Glutamatergic neuron (in vitro differentiated cells): Measurements from ENCODE around the gene PPARD. TPM values are rescaled to one million over a fixed set of nuclear protein-coding genes. Genes with fewer than 3 reads are reported as not detected.
A peak's percentile ranks its signal among the peaks of the same experiment; 100 is the strongest.
"Not testable (repeated sequence)": the region's sequence is repeated elsewhere in the genome, so short reads cannot be mapped to it uniquely, and the experiment has no call there.

Experiments
- DNase-seq: peaks from one replicate; pipeline ENCODE4 v3.0.0; 2022
- H3K27ac Mint-ChIP-seq: one replicate; pipeline ENCODE4 v1.8.0; 2020; ENCODE audit warnings: mild to moderate bottlenecking, mixed read lengths, inconsistent platforms; ENCODE audit not compliant: unreplicated experiment
- H3K27me3 Mint-ChIP-seq: one replicate; pipeline ENCODE4 v1.8.0; 2020; ENCODE audit warnings: mild to moderate bottlenecking, moderate library complexity, mixed read lengths, inconsistent platforms; ENCODE audit not compliant: unreplicated experiment
- H3K36me3 Mint-ChIP-seq: one replicate; pipeline ENCODE4 v1.8.0; 2020; ENCODE audit warnings: mild to moderate bottlenecking, mixed read lengths, inconsistent platforms; ENCODE audit not compliant: unreplicated experiment
- H3K4me1 Mint-ChIP-seq: one replicate; pipeline ENCODE4 v1.8.0; 2020; ENCODE audit warnings: mild to moderate bottlenecking, low read depth, mixed read lengths, inconsistent platforms; ENCODE audit not compliant: unreplicated experiment
- H3K4me3 Mint-ChIP-seq: one replicate; pipeline ENCODE4 v1.8.0; 2020; ENCODE audit warnings: mild to moderate bottlenecking, mixed read lengths, inconsistent platforms; ENCODE audit not compliant: unreplicated experiment
- H3K9me3 Mint-ChIP-seq: one replicate; pipeline ENCODE4 v1.8.0; 2020; ENCODE audit warnings: mild to moderate bottlenecking, moderate library complexity, mixed read lengths, inconsistent platforms; ENCODE audit not compliant: unreplicated experiment
- CTCF ChIP-seq: fragments of 200-600 bp; sonication (generic); IDR thresholded peaks from one replicate; pipeline ENCODE4 v1.5.0; 2021; ENCODE audit not compliant: partially characterized antibody, unreplicated experiment
- total RNA-seq: library from RNA; stranded (reverse); fragmentation: NEBNext Ultra II Directional; extraction: Animal tissue kit (Norgen Biotek cat#: 25700); gene quantifications from one replicate; pipeline ENCODE4 v1.2.1, GENCODE V29; 2021; ENCODE audit not compliant: unreplicated experiment

Gene PPARD
- total RNA-seq, 1 donor from 2014 or later = 37.5 TPM

DNA sequence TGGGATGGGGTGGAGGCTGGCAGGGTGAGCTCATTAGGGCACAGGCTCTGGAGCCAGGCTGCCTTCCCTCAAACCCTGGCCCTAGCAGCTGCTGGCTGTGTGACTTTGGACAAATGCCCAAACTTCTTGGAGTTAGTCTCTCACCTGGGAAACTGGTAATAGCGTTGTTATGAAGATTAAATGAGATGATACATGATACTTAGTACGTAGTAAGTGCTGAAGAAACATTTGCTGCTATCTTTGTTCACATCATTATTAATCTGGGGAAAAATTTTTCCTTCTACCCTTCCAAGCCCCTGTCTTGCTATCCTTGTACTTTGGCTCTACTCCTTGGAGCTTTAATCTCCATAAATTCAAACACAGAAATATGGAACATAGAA, 22.3 kb upstream of the PPARD start:
- TF ChIP-seq CTCF = no peak
- Mint-ChIP-seq H3K27ac (no peak overlapping the region), H3K4me1 (peaks cover 6% of the 10 kb centered on the region), H3K36me3 (no peaks in the 10 kb centered on the region), H3K4me3 (no peak overlapping the region), H3K27me3 (peaks cover 7% of the 10 kb centered on the region), H3K9me3 (peaks cover 4% of the 10 kb centered on the region)
- DNase-seq = no peak

DNA sequence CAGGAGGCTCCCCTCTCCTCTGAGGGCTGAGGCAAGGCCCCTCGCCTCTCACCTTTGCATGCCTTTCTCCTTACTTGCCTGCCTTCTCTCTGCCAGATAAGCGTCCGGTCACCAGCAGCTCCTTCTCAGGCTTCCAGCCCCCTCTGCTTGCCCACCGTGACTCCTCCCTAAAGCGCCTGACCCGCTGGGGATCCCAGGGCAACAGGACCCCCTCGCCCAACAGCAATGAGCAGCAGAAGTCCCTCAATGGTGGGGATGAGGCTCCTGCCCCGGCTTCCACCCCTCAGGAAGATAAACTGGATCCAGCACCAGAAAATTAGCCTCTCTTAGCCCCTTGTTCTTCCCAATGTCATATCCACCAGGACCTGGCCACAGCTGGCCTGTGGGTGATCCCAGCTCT, 21.3 kb upstream of the PPARD start:
- Mint-ChIP-seq H3K27ac (no peak overlapping the region), H3K4me3 (no peak overlapping the region), H3K36me3 (no peaks in the 10 kb centered on the region), H3K9me3 (peaks cover 4% of the 10 kb centered on the region), H3K4me1 (peaks cover 6% of the 10 kb centered on the region), H3K27me3 (peaks cover 7% of the 10 kb centered on the region)
- no peak for DNase-seq
- TF ChIP-seq CTCF = no peak

GRCh38 chr6:35327349-35328027, 14.9 kb upstream of the PPARD start:
- H3K27me3 Mint-ChIP-seq = peaks cover 3% of the 10 kb centered on the region
- peaks cover 2% of the 10 kb centered on the region for H3K4me1 Mint-ChIP-seq
- no peaks in the 10 kb centered on the region for H3K9me3 Mint-ChIP-seq
- TF ChIP-seq CTCF = peak; percentile 10
- DNase-seq = peak; percentile 68
- no peaks in the 10 kb centered on the region for H3K36me3 Mint-ChIP-seq
- peak overlapping the region; percentile 10 for H3K27ac Mint-ChIP-seq
- no peak overlapping the region for H3K4me3 Mint-ChIP-seq

DNA sequence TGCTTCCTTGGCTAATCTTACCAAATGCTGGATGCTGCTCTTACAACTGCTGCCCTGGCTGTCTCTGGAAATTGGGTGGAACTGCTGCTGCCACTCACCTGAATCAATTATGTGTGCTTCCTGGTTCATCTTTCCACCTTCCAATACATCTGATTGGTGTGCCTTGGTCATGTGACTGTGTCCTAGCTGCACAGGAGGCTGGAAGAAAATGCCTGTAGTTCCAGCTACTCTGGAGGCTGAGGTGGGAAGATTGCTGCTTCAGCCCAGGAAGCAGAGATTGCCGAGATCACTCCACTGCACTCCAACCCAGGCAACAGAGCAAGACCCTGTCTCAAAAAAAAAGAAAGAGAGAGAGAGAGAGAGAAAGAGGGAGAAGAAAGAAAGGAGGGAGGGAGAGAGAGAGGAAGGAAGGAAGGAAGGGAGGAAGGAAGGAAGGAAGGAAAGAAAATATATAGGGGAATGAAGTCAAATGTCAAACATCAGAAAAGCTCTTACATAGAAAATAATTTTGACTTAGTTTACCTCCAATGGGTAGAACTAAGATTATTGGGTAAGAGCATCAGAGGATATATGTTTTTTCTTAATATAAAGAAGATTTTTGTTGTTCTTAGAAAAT, 14.1 kb upstream of the PPARD start:
- Mint-ChIP-seq H3K27me3 (peaks cover 3% of the 10 kb centered on the region), H3K4me1 (peaks cover 2% of the 10 kb centered on the region), H3K36me3 (no peaks in the 10 kb centered on the region), H3K27ac (no peak overlapping the region), H3K4me3 (no peak overlapping the region), H3K9me3 (no peaks in the 10 kb centered on the region)
- TF ChIP-seq CTCF = no peak
- DNase-seq = no peak

GRCh38 chr6:35328965-35329364, 13.4 kb upstream of the PPARD start:
- not testable (repeated sequence) for DNase-seq, H3K9me3 Mint-ChIP-seq, H3K36me3 Mint-ChIP-seq, H3K4me3 Mint-ChIP-seq, H3K4me1 Mint-ChIP-seq, H3K27me3 Mint-ChIP-seq, H3K27ac Mint-ChIP-seq
